ENCODE measurements around the gene PDHX. TPM values are rescaled to one million over a fixed set of nuclear protein-coding genes. Genes with fewer than 3 reads are reported as not detected.
A peak's percentile ranks its signal among the peaks of the same experiment; 100 is the strongest.

Gene PDHX
- total and polyA plus RNA-seq, 2 of the 4 experiments (the other 2 are of a cell fraction) = 19.8 to 26.7 TPM

DNA sequence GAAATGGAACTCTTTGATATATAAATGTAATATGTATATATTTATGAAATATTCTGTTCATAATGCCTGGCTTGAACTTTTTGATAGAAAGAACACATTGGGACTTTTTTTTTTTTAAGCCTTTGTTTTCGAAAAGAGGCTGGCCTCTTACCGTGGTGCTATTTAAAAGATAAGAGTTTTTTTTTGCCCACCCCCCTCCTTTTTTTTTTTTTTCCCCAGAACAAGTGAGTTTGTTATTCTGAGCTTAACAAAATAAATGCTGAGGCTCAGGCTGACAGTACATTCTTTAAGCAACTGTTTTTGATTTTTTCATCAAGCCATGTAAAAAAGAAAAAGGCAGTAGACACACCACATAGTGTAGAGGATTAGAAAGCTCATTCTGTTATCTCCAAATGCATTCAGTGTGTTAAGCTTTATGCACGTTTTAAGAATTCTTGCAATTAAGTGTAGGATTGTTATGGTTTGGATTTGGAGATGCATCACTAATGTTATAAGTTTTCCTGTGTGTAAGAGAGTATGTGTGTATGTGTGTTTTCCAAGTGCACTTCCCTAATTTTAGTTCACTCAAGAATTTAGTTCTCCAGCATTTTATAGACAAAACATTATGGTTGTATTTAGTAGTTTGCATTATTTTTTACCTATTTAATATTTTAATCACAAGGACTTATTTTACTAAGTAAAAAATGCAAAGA, 12.0 kb downstream of the PDHX start:
- no CpG with 5 or more reads among the region's 3 CpGs for WGBS, 2 experiments (ENCODE audit: extremely low coverage in 2 of 2, insufficient read length in 1 of 2)
- Histone ChIP-seq H3K27me3 (ENCODE audit: control insufficient read depth, insufficient read depth, low read length) (no peaks in the 10 kb centered on the region), H3K4me3 (ENCODE audit: insufficient read depth, low read depth, low read length) (no peak overlapping the region), H3K9ac (ENCODE audit: low read depth, low read length) (peak overlapping the region; percentile 19; the same call in 1 of the 2 replicates), H4K8ac (ENCODE audit: low read depth in 2 of 2, low read length in 2 of 2) (no peak overlapping the region), H3K4me1 (ENCODE audit: control insufficient read depth, insufficient read depth, low read length) (peaks cover 14% of the 10 kb centered on the region), H3K27ac (ENCODE audit: insufficient read depth, low read length) (peak overlapping the region; percentile 66; the same call in 1 of the 2 replicates), H3K9me3 (ENCODE audit: control insufficient read depth, insufficient read depth, low read length) (no peaks in the 10 kb centered on the region), H2AK9ac (replicated peaks; ENCODE audit: low read depth, low read length, poor library complexity) (no peak overlapping the region), H2BK20ac (ENCODE audit: low read depth, low read length) (no peak overlapping the region), H4K5ac (ENCODE audit: low read depth, low read length) (peak overlapping the region; percentile 70; the same call in 1 of the 2 replicates), H2BK15ac (ENCODE audit: low read depth, low read length) (no peak overlapping the region), H3K23ac (ENCODE audit: low read depth, low read length) (peak overlapping the region; percentile 2; the same call in 1 of the 2 replicates), H2BK120ac (ENCODE audit: low read depth, low read length) (no peak overlapping the region), H2AFZ (replicated peaks; ENCODE audit: low read length, poor library complexity) (no peak overlapping the region), H3K56ac (ENCODE audit: extremely low read depth, insufficient read depth, low read length) (no peak overlapping the region), H3K36me3 (ENCODE audit: control insufficient read depth, insufficient read depth, low read length) (no peaks in the 10 kb centered on the region; the same call in 1 of the 2 replicates), H3K4ac (ENCODE audit: low read depth, low read length) (no peak overlapping the region), H2AK5ac (ENCODE audit: low read depth, low read length) (no peak overlapping the region), H3K9me1 (ENCODE audit: insufficient read depth, low read length) (no peaks in the 10 kb centered on the region), H3K4me2 (ENCODE audit: low read depth, low read length) (peak overlapping the region; percentile 77), H3K79me1 (ENCODE audit: low read depth in 1 of 2, low read length in 2 of 2) (peaks cover 21 to 48% of the 10 kb centered on the region in 2 experiments), H4K20me1 (ENCODE audit: insufficient read depth, low read length) (no peaks in the 10 kb centered on the region; the same call in 1 of the 2 replicates), H3K14ac (replicated peaks; ENCODE audit: low read depth, low read length) (no peak overlapping the region), H4K91ac (ENCODE audit: insufficient read depth, low read depth, low read length) (no peak overlapping the region), H2BK5ac (ENCODE audit: low read depth, low read length, poor library complexity, severe bottlenecking) (peak overlapping the region; percentile 63), H3K18ac (ENCODE audit: low read depth, low read length) (peak overlapping the region; percentile 91)
- dilution Hi-C loops (cut with HindIII; ENCODE audit: low sequenced_read_pairs, unreplicated experiment) (no loop called here), in situ Hi-C loops (cut with MboI; ENCODE audit: low sequenced_read_pairs) (no loop called here), intact Hi-C loops (cut with micrococcal nuclease) (loop anchor here (5.0 to 10.0 kb wide), 4 partner anchors 69 to 376 kb away; no protein-coding TSS in a partner anchor)
- peak; percentile 36 for ATAC-seq (ENCODE audit: low read depth)
- BruUV-seq (replicated peaks) = no TSS peak
- peak; percentile 31 for DNase-seq
- ChIA-PET CTCF (interaction anchor here (1.0 kb wide), 1 partner anchor 10 kb away, joined by 3 read pairs; no protein-coding TSS in a partner anchor), POLR2A (ENCODE audit: unreplicated experiment) (interaction anchor here (0.6 to 1.5 kb wide), 3 partner anchors 11 to 212 kb away, joined by 5 to 9 read pairs (median 6); no protein-coding TSS in a partner anchor)
- TF ChIP-seq NFE2L2 (IDR thresholded peaks at IDR 0.05; ENCODE audit: low read depth, low read length) (no peak), SMC3 (IDR thresholded peaks at IDR 0.05; ENCODE audit: low read depth, low read length) (no peak), RAD21 (IDR thresholded peaks at IDR 0.05; ENCODE audit: low read length) (no peak), RCOR1 (IDR thresholded peaks at IDR 0.05; ENCODE audit: insufficient replicate concordance, low read length) (no peak), MAZ (IDR thresholded peaks at IDR 0.05; ENCODE audit: borderline replicate concordance, low read depth, low read length) (no peak), CHD1 (IDR thresholded peaks at IDR 0.05; ENCODE audit: low read depth, low read length) (no peak), ELK1 (IDR thresholded peaks at IDR 0.05; ENCODE audit: borderline replicate concordance, low read depth, low read length) (no peak), POLR2A (IDR thresholded peaks at IDR 0.05; ENCODE audit: low read depth, low read length) (no peak), FOS (IDR thresholded peaks at IDR 0.05; ENCODE audit: low read depth, low read length) (no peak), MXI1 (IDR thresholded peaks at IDR 0.05; ENCODE audit: borderline replicate concordance, low read depth, low read length) (no peak), RFX5 (IDR thresholded peaks at IDR 0.05; ENCODE audit: low read depth, low read length) (no peak), MAFK (IDR thresholded peaks at IDR 0.05; ENCODE audit: low read depth, low read length) (no peak), CEBPB (IDR thresholded peaks at IDR 0.05; ENCODE audit: low read depth, low read length) (no peak)
- TF ChIP-seq, protein P1, sequence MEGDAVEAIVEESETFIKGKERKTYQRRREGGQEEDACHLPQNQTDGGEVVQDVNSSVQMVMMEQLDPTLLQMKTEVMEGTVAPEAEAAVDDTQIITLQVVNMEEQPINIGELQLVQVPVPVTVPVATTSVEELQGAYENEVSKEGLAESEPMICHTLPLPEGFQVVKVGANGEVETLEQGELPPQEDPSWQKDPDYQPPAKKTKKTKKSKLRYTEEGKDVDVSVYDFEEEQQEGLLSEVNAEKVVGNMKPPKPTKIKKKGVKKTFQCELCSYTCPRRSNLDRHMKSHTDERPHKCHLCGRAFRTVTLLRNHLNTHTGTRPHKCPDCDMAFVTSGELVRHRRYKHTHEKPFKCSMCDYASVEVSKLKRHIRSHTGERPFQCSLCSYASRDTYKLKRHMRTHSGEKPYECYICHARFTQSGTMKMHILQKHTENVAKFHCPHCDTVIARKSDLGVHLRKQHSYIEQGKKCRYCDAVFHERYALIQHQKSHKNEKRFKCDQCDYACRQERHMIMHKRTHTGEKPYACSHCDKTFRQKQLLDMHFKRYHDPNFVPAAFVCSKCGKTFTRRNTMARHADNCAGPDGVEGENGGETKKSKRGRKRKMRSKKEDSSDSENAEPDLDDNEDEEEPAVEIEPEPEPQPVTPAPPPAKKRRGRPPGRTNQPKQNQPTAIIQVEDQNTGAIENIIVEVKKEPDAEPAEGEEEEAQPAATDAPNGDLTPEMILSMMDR (conservative IDR thresholded peaks at IDR 0.05; ENCODE audit: low read depth, low read length) = no peak
- TF ChIP-seq, protein P2, sequence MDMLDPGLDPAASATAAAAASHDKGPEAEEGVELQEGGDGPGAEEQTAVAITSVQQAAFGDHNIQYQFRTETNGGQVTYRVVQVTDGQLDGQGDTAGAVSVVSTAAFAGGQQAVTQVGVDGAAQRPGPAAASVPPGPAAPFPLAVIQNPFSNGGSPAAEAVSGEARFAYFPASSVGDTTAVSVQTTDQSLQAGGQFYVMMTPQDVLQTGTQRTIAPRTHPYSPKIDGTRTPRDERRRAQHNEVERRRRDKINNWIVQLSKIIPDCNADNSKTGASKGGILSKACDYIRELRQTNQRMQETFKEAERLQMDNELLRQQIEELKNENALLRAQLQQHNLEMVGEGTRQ (IDR thresholded peaks at IDR 0.05; ENCODE audit: low read depth, low read length) = no peak
